HG02763 (cell line): ENCODE data around the gene BCORL1.
A peak's percentile ranks its signal among the peaks of the same experiment; 100 is the strongest.

Experiments
- ATAC-seq: cut with Tn5 transposase; IDR thresholded peaks from one replicate; pipeline ENCODE4 v1.9.1; 2021; ENCODE audit warnings: mild to moderate bottlenecking, moderate library complexity; ENCODE audit not compliant: unreplicated experiment

Gene BCORL1

GRCh38 chrX:129982300-129983251, at the start of gene BCORL1:
BCORL1 (plus strand) TSS chrX:129982635; CDS start chrX:130005232, 22,597 bp downstream.
- peak; percentile 87 for ATAC-seq

GRCh38 chrX:129932821-129933321, 49.6 kb upstream of the BCORL1 start:
- peak; percentile 6 for ATAC-seq

- ATAC-seq = no peak
Observed at GRCh38 chrX:129933700-129934099, 48.7 kb upstream of the BCORL1 start.

GRCh38 chrX:129934461-129934860, 48.0 kb upstream of the BCORL1 start:
- no peak for ATAC-seq

GRCh38 chrX:129934952-129935351, 47.5 kb upstream of the BCORL1 start:
- ATAC-seq = no peak

- no peak for ATAC-seq
Observed at GRCh38 chrX:129938081-129938480, 44.4 kb upstream of the BCORL1 start.

GRCh38 chrX:129939986-129940385, 42.4 kb upstream of the BCORL1 start:
- no peak for ATAC-seq

GRCh38 chrX:129940721-129941120, 41.7 kb upstream of the BCORL1 start:
- ATAC-seq = no peak

- ATAC-seq = no peak
Observed at GRCh38 chrX:129945131-129945530, 37.3 kb upstream of the BCORL1 start.

GRCh38 chrX:129953334-129953648, 29.1 kb upstream of the BCORL1 start:
- no peak for ATAC-seq

GRCh38 chrX:129953881-129954280, 28.6 kb upstream of the BCORL1 start:
- no peak for ATAC-seq

GRCh38 chrX:129954804-129955203, 27.6 kb upstream of the BCORL1 start:
- no peak for ATAC-seq

GRCh38 chrX:129955682-129956081, 26.8 kb upstream of the BCORL1 start:
- no peak for ATAC-seq

- ATAC-seq = no peak
Observed at GRCh38 chrX:129956145-129956544, 26.3 kb upstream of the BCORL1 start.

- no peak for ATAC-seq
Observed at GRCh38 chrX:129956765-129957164, 25.7 kb upstream of the BCORL1 start.

GRCh38 chrX:129957241-129958082, 25.0 kb upstream of the BCORL1 start:
- peak; percentile 76 for ATAC-seq

GRCh38 chrX:129958083-129958465, 24.4 kb upstream of the BCORL1 start:
- no peak for ATAC-seq

- ATAC-seq = no peak
Observed at GRCh38 chrX:129958814-129959492, 23.5 kb upstream of the BCORL1 start.

- no peak for ATAC-seq
Observed at GRCh38 chrX:129959493-129959832, 23.0 kb upstream of the BCORL1 start.

- ATAC-seq = peak; percentile 76
Observed at GRCh38 chrX:129961180-129962083, 21.0 kb upstream of the BCORL1 start.
